ENCODE measurements around the gene CNKSR3. TPM values are rescaled to one million over a fixed set of nuclear protein-coding genes. Genes with fewer than 3 reads are reported as not detected.

Gene CNKSR3
- total and polyA plus RNA-seq, 2 of the 8 experiments (the other 6 are each of a cell fraction or from before 2014, with no cell fraction given): 1.2 to 6.2 TPM

DNA sequence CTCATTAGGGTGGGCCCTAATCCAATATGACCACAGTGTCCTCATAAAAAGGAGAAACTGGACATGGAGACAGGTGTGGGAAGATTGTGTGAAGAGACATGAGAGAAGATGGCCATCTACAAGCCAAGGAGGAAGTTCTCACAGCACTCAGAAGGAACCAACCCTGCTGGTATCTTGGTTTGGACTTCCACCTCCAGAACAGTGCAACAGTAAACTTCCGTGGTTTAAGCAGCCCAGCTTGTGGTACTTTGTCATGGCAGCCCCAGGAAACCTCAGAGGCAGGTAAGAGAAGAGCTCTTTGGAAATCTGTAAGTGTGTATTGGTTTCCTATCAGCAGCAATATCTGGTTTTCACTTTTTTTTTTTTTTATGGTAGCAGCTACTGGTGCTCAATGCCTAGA lies 16.5 kb upstream of the CNKSR3 start:
- Histone ChIP-seq H4K91ac (replicated peaks; ENCODE audit: insufficient read length, low read length) (no peak overlapping the region), H3K4ac (replicated peaks; ENCODE audit: insufficient read length, low read depth, low read length) (no peak overlapping the region), H4K20me1 (replicated peaks in 1 of 2; ENCODE audit: control insufficient read depth in 1 of 2, insufficient read depth in 2 of 2, low read length in 2 of 2) (no peaks in the 10 kb centered on the region), H3K27me3 (replicated peaks in 1 of 4; ENCODE audit: control insufficient read depth in 3 of 4, extremely low read depth in 1 of 4, insufficient read depth in 3 of 4, low read length in 3 of 4) (no peaks in the 10 kb centered on the region), H3K4me3 (ENCODE audit: extremely low read depth in 1 of 4, insufficient read depth in 2 of 4, low read depth in 3 of 4, low read length in 4 of 4) (no peak overlapping the region), H3K27ac (ENCODE audit: low read depth, low read length) (no peak overlapping the region), H3K56ac (replicated peaks; ENCODE audit: insufficient read length, low read depth, low read length) (no peak overlapping the region), H3K9ac (replicated peaks in 1 of 4; ENCODE audit: extremely low read depth in 1 of 4, low read depth in 3 of 4, low read length in 3 of 4) (no peak overlapping the region), H4K5ac (ENCODE audit: insufficient read length, low read depth, low read length) (no peak overlapping the region), H3K18ac (ENCODE audit: extremely low read depth, low read length) (no peak overlapping the region), H2BK5ac (ENCODE audit: low read depth, low read length) (no peak overlapping the region), H3K4me1 (replicated peaks in 1 of 4; ENCODE audit: control insufficient read depth in 3 of 4, insufficient read depth in 4 of 4, low read length in 3 of 4) (no peaks in the 10 kb centered on the region), H2BK120ac (replicated peaks; ENCODE audit: low read depth, low read length) (no peak overlapping the region), H2BK20ac (ENCODE audit: low read length) (no peak overlapping the region), H4K8ac (ENCODE audit: extremely low read depth, insufficient read depth, low read length) (no peak overlapping the region), H3K9me3 (ENCODE audit: insufficient read depth in 2 of 2, low read depth in 1 of 2, low read length in 1 of 2) (no peaks in the 10 kb centered on the region), H2BK15ac (ENCODE audit: low read length) (no peak overlapping the region), H3K79me2 (ENCODE audit: control insufficient read depth in 1 of 2, insufficient read depth in 2 of 2, low read length in 2 of 2) (no peaks in the 10 kb centered on the region), H2AK5ac (ENCODE audit: low read depth, low read length) (no peak overlapping the region), H3K36me3 (ENCODE audit: control insufficient read depth in 2 of 4, insufficient read depth in 4 of 4, low read length in 3 of 4) (no peaks in the 10 kb centered on the region), H3K23me2 (ENCODE audit: low read depth, low read length) (no peaks in the 10 kb centered on the region), H2BK12ac (ENCODE audit: low read depth, low read length) (no peak overlapping the region), H3K23ac (ENCODE audit: insufficient read length) (no peak overlapping the region), H3K14ac (ENCODE audit: insufficient read length) (no peak overlapping the region), H2AFZ (ENCODE audit: low read length) (no peak overlapping the region), H3K79me1 (ENCODE audit: low read depth, low read length) (no peaks in the 10 kb centered on the region), H3K4me2 (ENCODE audit: insufficient read depth in 1 of 2, low read depth in 2 of 2, low read length in 2 of 2) (no peak overlapping the region)
- POLR2A ChIA-PET (ENCODE audit: partially characterized antibody): interaction anchor here (1.4 kb wide), 1 partner anchor 12 kb away, joined by 3 read pairs; no protein-coding TSS in a partner anchor
- WGBS, 2 experiments (ENCODE audit: extremely low coverage in 1 of 2, insufficient coverage in 1 of 2, insufficient read length in 1 of 2, insufficient replicate concordance in 2 of 2, low coverage in 1 of 2, low lambda C conversion rate in 2 of 2, missing lambda C conversion rate in 1 of 2): 91% methylated on average over 1 of the region's 1 CpG; no CpG with 5 or more reads in 1 of the 2 experiments
- TF ChIP-seq CHD2 (IDR thresholded peaks at IDR 0.05; ENCODE audit: low read length) (no peak), SUZ12 (IDR thresholded peaks at IDR 0.05; ENCODE audit: low read length) (no peak), KDM4A (IDR thresholded peaks at IDR 0.05; ENCODE audit: low read depth, low read length, severe bottlenecking) (no peak), SAP30 (IDR thresholded peaks at IDR 0.05; ENCODE audit: insufficient read depth, insufficient replicate concordance, low read length) (no peak), BRCA1 (IDR thresholded peaks at IDR 0.05; ENCODE audit: low read depth, low read length) (no peak), MAFK (IDR thresholded peaks at IDR 0.05; ENCODE audit: low read depth, low read length) (no peak), SP2 (IDR thresholded peaks at IDR 0.05; ENCODE audit: low read length) (no peak), ZNF274 (IDR thresholded peaks at IDR 0.05; ENCODE audit: borderline replicate concordance, extremely low read depth, low read length) (no peak), POLR2A (IDR thresholded peaks at IDR 0.05; ENCODE audit: control extremely low read depth in 1 of 2, low read depth in 2 of 2, low read length in 2 of 2) (no peak), GTF2F1 (IDR thresholded peaks at IDR 0.05; ENCODE audit: borderline replicate concordance, low read depth, low read length) (no peak), RBBP5 (IDR thresholded peaks at IDR 0.05; ENCODE audit: borderline replicate concordance, low read depth, low read length) (no peak), EZH2 (IDR thresholded peaks at IDR 0.05; ENCODE audit: low read depth, low read length, severe bottlenecking) (no peak), BACH1 (IDR thresholded peaks at IDR 0.05; ENCODE audit: low read length) (no peak), JUND (IDR thresholded peaks at IDR 0.05; ENCODE audit: low read length) (no peak), SRF (IDR thresholded peaks at IDR 0.05; ENCODE audit: low read depth, low read length) (no peak)
- CTCF ChIA-PET (ENCODE audit: partially characterized antibody): interaction anchor here (1.0 to 1.7 kb wide), 2 partner anchors 29 to 250 kb away, joined by 4 to 5 read pairs; no protein-coding TSS in a partner anchor
- FAIRE-seq (no peak), DNase-seq (ENCODE audit: low read depth in 1 of 2, low spot score in 2 of 2) (no peak)
